Muscle layer of duodenum (tissue), 2 donors: ENCODE data around the gene FBXL20.
A peak's percentile ranks its signal among the peaks of the same experiment; 100 is the strongest.
"Not testable (repeated sequence)": the region's sequence is repeated elsewhere in the genome, so short reads cannot be mapped to it uniquely, and the experiment has no call there.

Source experiments
- H3K27ac ChIP-seq: one replicate; pipeline ENCODE4 v1.7.0; 2013; ENCODE audit warnings: mild to moderate bottlenecking, low read length
- H3K27me3 ChIP-seq: one replicate; pipeline ENCODE4 v1.7.0; 2013; ENCODE audit warnings: low read depth, mild to moderate bottlenecking, control low read depth, low read length
- H3K36me3 ChIP-seq, 2 donors: one replicate each; pipeline ENCODE4 v1.7.0; 2013; ENCODE audit warnings: low read length in 2 of 2, control low read depth in 1 of 2, mild to moderate bottlenecking in 1 of 2; ENCODE audit not compliant: insufficient read depth in 2 of 2, control insufficient read depth in 1 of 2
- H3K4me1 ChIP-seq, 2 donors: one replicate each; pipeline ENCODE4 v1.7.0; 2013; ENCODE audit warnings: low read length in 2 of 2, mild to moderate bottlenecking in 2 of 2, control low read depth in 1 of 2, moderate library complexity in 1 of 2; ENCODE audit not compliant: insufficient read depth in 2 of 2, control insufficient read depth in 1 of 2
- H3K4me3 ChIP-seq, 2 donors: one replicate each; pipeline ENCODE4 v1.7.0; 2013; ENCODE audit warnings: low read length in 2 of 2, low read depth in 1 of 2, mild to moderate bottlenecking in 1 of 2
- H3K9me3 ChIP-seq, 2 donors: one replicate each; pipeline ENCODE4 v1.7.0; 2013; ENCODE audit warnings: low read length in 2 of 2, control low read depth in 1 of 2, mild to moderate bottlenecking in 1 of 2; ENCODE audit not compliant: control insufficient read depth in 1 of 2
- donor health status: healthy.

The FBXL20 gene

GRCh38 chr17:39376434-39376833 lies 25.0 kb downstream of the FBXL20 start:
- Histone ChIP-seq H3K4me1 (peaks cover 0 to 10% of the 10 kb centered on the region in 2 donors), H3K27ac (no peak overlapping the region), H3K4me3 (no peak overlapping the region), H3K27me3 (no peaks in the 10 kb centered on the region), H3K9me3 (no peaks in the 10 kb centered on the region), H3K36me3 (no peaks in the 10 kb centered on the region)

- H3K36me3 ChIP-seq, H3K4me3 ChIP-seq, H3K27me3 ChIP-seq, H3K9me3 ChIP-seq, H3K27ac ChIP-seq: not testable (repeated sequence)
- H3K4me1 ChIP-seq, result peaks cover 0 to 22% of the 10 kb centered on the region in 2 donors
Measured at GRCh38 chr17:39367805-39368204, 33.6 kb downstream of the FBXL20 start.

GRCh38 chr17:39365872-39366271 lies 35.6 kb downstream of the FBXL20 start:
- Histone ChIP-seq H3K27ac (peak overlapping the region; percentile 68), H3K4me1 (peaks cover 0 to 19% of the 10 kb centered on the region in 2 donors), H3K36me3 (no peaks in the 10 kb centered on the region), H3K27me3 (no peaks in the 10 kb centered on the region), H3K9me3 (no peaks in the 10 kb centered on the region), H3K4me3 (peak overlapping the region in 1 of 2 donors; percentile 16)

GRCh38 chr17:39365242-39365641 lies 36.2 kb downstream of the FBXL20 start:
- no peaks in the 10 kb centered on the region for H3K36me3 ChIP-seq
- peak overlapping the region; percentile 68 for H3K27ac ChIP-seq
- H3K9me3 ChIP-seq, result no peaks in the 10 kb centered on the region
- H3K4me1 ChIP-seq, result peaks cover 0 to 19% of the 10 kb centered on the region in 2 donors
- H3K4me3 ChIP-seq, result no peak overlapping the region
- no peaks in the 10 kb centered on the region for H3K27me3 ChIP-seq

GRCh38 chr17:39364236-39365025 lies 37.0 kb downstream of the FBXL20 start:
- Histone ChIP-seq H3K4me1 (peaks cover 0 to 19% of the 10 kb centered on the region in 2 donors), H3K27ac (peak overlapping the region; percentile 68)

DNA sequence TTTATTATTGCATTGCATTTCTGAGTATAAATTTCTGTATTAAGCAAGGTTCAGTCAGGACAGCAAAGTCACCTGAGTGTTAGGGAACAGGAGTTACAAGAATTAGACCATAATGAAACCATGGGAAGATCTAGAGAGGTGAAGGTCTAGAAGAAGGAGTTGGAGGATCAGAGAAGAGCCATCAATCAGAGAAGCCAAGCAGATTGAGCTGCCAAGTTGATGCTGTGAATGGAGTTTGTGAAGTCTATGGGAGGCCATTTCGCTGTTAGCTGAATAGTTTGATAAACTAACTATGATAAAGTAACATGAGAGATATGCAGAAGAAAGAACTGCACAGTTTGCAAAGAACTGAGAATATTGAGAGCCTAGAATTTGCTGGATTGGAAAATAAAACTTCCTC lies 40.4 kb downstream of the FBXL20 start:
- H3K27me3 ChIP-seq, result no peaks in the 10 kb centered on the region
- no peaks in the 10 kb centered on the region for H3K36me3 ChIP-seq
- H3K9me3 ChIP-seq, result no peaks in the 10 kb centered on the region
- H3K4me3 ChIP-seq, result no peak overlapping the region
- no peak overlapping the region for H3K27ac ChIP-seq
- H3K4me1 ChIP-seq, result peaks cover 0 to 21% of the 10 kb centered on the region in 2 donors

More at GRCh38 chr17:39364236-39365025, 37.0 kb downstream of the FBXL20 start:
- Histone ChIP-seq H3K4me3 (no peak overlapping the region), H3K9me3 (no peaks in the 10 kb centered on the region), H3K36me3 (no peaks in the 10 kb centered on the region), H3K27me3 (no peaks in the 10 kb centered on the region)

GRCh38 chr17:39360537-39360936 lies 40.9 kb downstream of the FBXL20 start:
- Histone ChIP-seq H3K9me3 (no peaks in the 10 kb centered on the region), H3K4me3 (no peak overlapping the region), H3K4me1 (peaks cover 0 to 17% of the 10 kb centered on the region in 2 donors), H3K36me3 (no peaks in the 10 kb centered on the region), H3K27me3 (no peaks in the 10 kb centered on the region), H3K27ac (no peak overlapping the region)

DNA sequence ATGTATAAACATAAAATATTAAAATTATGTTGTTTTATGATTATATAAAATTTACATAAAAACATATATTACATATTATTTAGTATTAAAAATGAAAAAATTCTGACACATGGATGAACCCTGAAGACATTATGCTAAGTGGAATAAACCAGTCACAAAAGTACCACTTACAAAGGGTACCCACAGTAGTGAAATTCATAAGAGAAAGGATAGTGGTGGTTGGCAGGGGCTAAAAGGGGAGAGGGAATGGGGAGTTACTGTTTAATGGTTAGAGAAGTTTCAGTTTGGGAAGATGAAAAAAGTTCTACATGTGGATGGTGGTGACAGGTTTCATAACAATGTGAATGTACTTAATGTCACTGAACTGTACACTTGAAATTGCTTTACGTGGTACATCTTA lies 41.4 kb downstream of the FBXL20 start:
- Histone ChIP-seq H3K9me3 (no peaks in the 10 kb centered on the region), H3K4me1 (peaks cover 0 to 17% of the 10 kb centered on the region in 2 donors), H3K36me3 (no peaks in the 10 kb centered on the region), H3K27ac (no peak overlapping the region), H3K27me3 (no peaks in the 10 kb centered on the region), H3K4me3 (no peak overlapping the region)

DNA sequence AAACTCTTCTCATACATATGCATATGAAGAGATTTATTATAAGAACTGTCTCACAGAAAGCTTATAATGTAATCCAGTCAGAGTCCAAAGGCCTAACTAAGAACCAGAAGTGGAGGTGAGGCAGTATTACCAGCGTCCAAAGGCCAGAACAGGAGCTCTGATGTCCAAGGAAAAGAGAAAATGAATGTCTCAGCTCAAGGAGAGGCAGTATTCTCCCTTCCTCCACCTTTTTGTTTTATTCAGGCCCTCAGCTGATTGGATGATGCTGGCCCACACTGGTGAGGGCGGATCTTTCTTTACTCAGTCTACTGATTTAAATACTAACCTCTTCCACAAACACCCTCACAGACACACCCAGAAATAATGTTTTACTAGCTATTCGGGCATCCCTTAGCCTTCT lies 43.4 kb downstream of the FBXL20 start:
- Histone ChIP-seq H3K4me1 (peaks cover 0 to 10% of the 10 kb centered on the region in 2 donors), H3K9me3 (no peaks in the 10 kb centered on the region), H3K27ac (no peak overlapping the region), H3K4me3 (no peak overlapping the region), H3K36me3 (no peaks in the 10 kb centered on the region), H3K27me3 (no peaks in the 10 kb centered on the region)

GRCh38 chr17:39357488-39357887 lies 43.9 kb downstream of the FBXL20 start:
- Histone ChIP-seq H3K9me3 (no peaks in the 10 kb centered on the region), H3K27me3 (no peaks in the 10 kb centered on the region), H3K36me3 (no peaks in the 10 kb centered on the region), H3K27ac (no peak overlapping the region), H3K4me1 (peaks cover 0 to 13% of the 10 kb centered on the region in 2 donors), H3K4me3 (no peak overlapping the region)

- Histone ChIP-seq H3K27me3 (no peaks in the 10 kb centered on the region), H3K36me3 (no peaks in the 10 kb centered on the region), H3K4me1 (peaks cover 0 to 6% of the 10 kb centered on the region in 2 donors), H3K27ac (no peak overlapping the region), H3K4me3 (no peak overlapping the region), H3K9me3 (no peaks in the 10 kb centered on the region)
Measured at GRCh38 chr17:39352986-39353385, 48.4 kb downstream of the FBXL20 start.

GRCh38 chr17:39352511-39352910 lies 48.9 kb downstream of the FBXL20 start:
- H3K27me3 ChIP-seq, result no peaks in the 10 kb centered on the region
- H3K9me3 ChIP-seq, result no peaks in the 10 kb centered on the region
- no peak overlapping the region for H3K27ac ChIP-seq
- no peaks in the 10 kb centered on the region for H3K36me3 ChIP-seq
- peaks cover 0 to 6% of the 10 kb centered on the region in 2 donors for H3K4me1 ChIP-seq
- H3K4me3 ChIP-seq, result no peak overlapping the region
